Spinal cord (tissue), 10 donors: ENCODE measurements around the gene U2AF1. TPM values are rescaled to one million over a fixed set of nuclear protein-coding genes. Genes with fewer than 3 reads are reported as not detected.
"Not testable (repeated sequence)": the region's sequence is repeated elsewhere in the genome, so short reads cannot be mapped to it uniquely, and the experiment has no call there.

Source experiments
- DNase-seq, 6 donors: peaks; one replicate each; pipeline versions ENCODE4 v3.0.0 to v3.0.0-alpha.2; 2013 to 2015; ENCODE audit warnings: low spot score in 6 of 6, low read depth in 4 of 6
- H3K27ac ChIP-seq: one replicate; pipeline ENCODE4 v1.5.1; 2013; ENCODE audit warnings: low read depth, low read length, control low read depth
- H3K27me3 ChIP-seq: one replicate; pipeline ENCODE4 v1.6.1; 2013; ENCODE audit warnings: low read length; ENCODE audit not compliant: control insufficient read depth, insufficient read depth
- H3K36me3 ChIP-seq: one replicate; pipeline ENCODE4 v1.6.1; 2013; ENCODE audit warnings: low read length; ENCODE audit not compliant: control insufficient read depth, insufficient read depth
- H3K4me1 ChIP-seq: one replicate; pipeline ENCODE4 v1.6.1; 2013; ENCODE audit warnings: low read length; ENCODE audit not compliant: control insufficient read depth, insufficient read depth
- H3K4me3 ChIP-seq: one replicate; pipeline ENCODE4 v1.5.1; 2013; ENCODE audit warnings: low read depth, low read length, control low read depth
- H3K9me3 ChIP-seq: one replicate; pipeline ENCODE4 v1.6.1; 2013; ENCODE audit warnings: low read length; ENCODE audit not compliant: control insufficient read depth, insufficient read depth
- WGBS: methylation state at CpG from one replicate; pipeline ENCODE4 v1.1.5; 2013; ENCODE audit warnings: missing lambda C conversion rate; ENCODE audit not compliant: insufficient coverage; 5-methylcytosine and 5-hydroxymethylcytosine counted together
- long read RNA-seq, 4 donors: transcript quantifications; one replicate each; lab custom pipeline, GENCODE V29; 2026
- polyA plus RNA-seq, 2 donors: library from polyadenylated mRNA; unstranded; fragments of 120-200 nt; gene quantifications; one replicate each; pipeline ENCODE4 v1.2.1, GENCODE V29; 2013; ENCODE audit not compliant: insufficient read length in 2 of 2
- total RNA-seq, 2 donors: library from RNA; depleted of rRNA in 1 of 2; stranded (reverse); fragments of 120-200 nt in 1 of 2; fragments of >200 nt in 1 of 2; gene quantifications; one replicate each; pipeline versions ENCODE4 v1.2.3 to v1.2.4, GENCODE V29; 2013 to 2014
- donor health status: healthy.

Gene U2AF1, protein sequence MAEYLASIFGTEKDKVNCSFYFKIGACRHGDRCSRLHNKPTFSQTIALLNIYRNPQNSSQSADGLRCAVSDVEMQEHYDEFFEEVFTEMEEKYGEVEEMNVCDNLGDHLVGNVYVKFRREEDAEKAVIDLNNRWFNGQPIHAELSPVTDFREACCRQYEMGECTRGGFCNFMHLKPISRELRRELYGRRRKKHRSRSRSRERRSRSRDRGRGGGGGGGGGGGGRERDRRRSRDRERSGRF
- total RNA-seq = 10 to 100 TPM; 14.4 to 25.7 TPM
- 10 to 100 TPM; 30.6 to 58.5 TPM for polyA plus RNA-seq
- long read RNA-seq, donor 1, transcript U2AF1-201 (8 exons, 962 nt) = major isoform, 29 of 65 reads
- long read RNA-seq, donor 1, transcript U2AF1-202 (8 exons, 940 nt) = minor isoform, 26 of 65 reads
- long read RNA-seq, donor 1, partial matches to known transcripts = 5 of 65 reads
- long read RNA-seq, donor 1, other reads (novel, unspliced or antisense) = 0 of 65 reads
- long read RNA-seq, donor 2, transcript U2AF1-202 (8 exons, 940 nt) = minor isoform, 10 of 25 reads
- long read RNA-seq, donor 2, transcript U2AF1-201 (8 exons, 962 nt) = major isoform, 13 of 25 reads
- long read RNA-seq, donor 2, partial matches to known transcripts = 0 of 25 reads
- long read RNA-seq, donor 2, other reads (novel, unspliced or antisense) = 0 of 25 reads
- long read RNA-seq, donor 3, transcript U2AF1-202 (8 exons, 940 nt) = minor isoform, 12 of 35 reads
- long read RNA-seq, donor 3, transcript U2AF1-201 (8 exons, 962 nt) = major isoform, 23 of 35 reads
- long read RNA-seq, donor 3, partial matches to known transcripts = 0 of 35 reads
- long read RNA-seq, donor 3, other reads (novel, unspliced or antisense) = 0 of 35 reads
- long read RNA-seq, donor 4, transcript U2AF1-208 (3 exons, 1,676 nt) = minor isoform, 5 of 90 reads
- long read RNA-seq, donor 4, transcript U2AF1-201 (8 exons, 962 nt) = major isoform, 43 of 90 reads
- long read RNA-seq, donor 4, transcript U2AF1-202 (8 exons, 940 nt) = minor isoform, 31 of 90 reads
- long read RNA-seq, donor 4, partial matches to known transcripts = 5 of 90 reads
- long read RNA-seq, donor 4, other reads (novel, unspliced or antisense) = 0 of 90 reads

- not testable (repeated sequence) for H3K27me3 ChIP-seq, H3K27ac ChIP-seq, H3K4me3 ChIP-seq, H3K4me1 ChIP-seq, H3K36me3 ChIP-seq, H3K9me3 ChIP-seq
- under 1% methylated on average over 23 of the region's 107 CpGs for WGBS
- peak in 2 of 6 donors; percentile 0 to 2 for DNase-seq
Measured at GRCh38 chr21:43106965-43107793, at the start of gene U2AF1. U2AF1 (minus strand) TSS chr21:43107570; CDS start chr21:43107494, 76 bp downstream.

DNA sequence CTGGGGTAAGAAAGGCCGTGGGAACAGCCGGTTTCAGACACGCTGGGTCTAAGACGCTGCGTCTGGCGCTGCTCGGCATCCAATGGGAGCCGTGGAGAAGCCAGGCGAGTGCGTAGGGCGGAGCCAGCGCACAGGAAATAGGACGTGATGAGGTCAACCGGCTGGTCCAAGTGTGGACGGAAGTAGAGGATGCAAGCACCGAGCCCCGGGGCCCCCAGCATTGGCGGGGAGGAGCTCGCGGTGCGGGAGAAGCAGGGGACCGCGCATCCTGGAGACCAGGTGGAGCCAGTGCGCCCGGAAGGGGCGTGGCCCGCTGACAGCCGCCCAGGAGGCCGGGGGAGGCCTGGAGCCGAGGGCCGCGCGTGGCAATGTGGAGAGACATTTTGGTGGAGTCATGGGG lies 46.2 kb upstream of the U2AF1 start:
- H3K4me1 ChIP-seq, DNase-seq, H3K36me3 ChIP-seq, H3K27ac ChIP-seq, H3K9me3 ChIP-seq, H3K4me3 ChIP-seq, H3K27me3 ChIP-seq: not testable (repeated sequence)
- no CpG with 5 or more reads among the region's 33 CpGs for WGBS

DNA sequence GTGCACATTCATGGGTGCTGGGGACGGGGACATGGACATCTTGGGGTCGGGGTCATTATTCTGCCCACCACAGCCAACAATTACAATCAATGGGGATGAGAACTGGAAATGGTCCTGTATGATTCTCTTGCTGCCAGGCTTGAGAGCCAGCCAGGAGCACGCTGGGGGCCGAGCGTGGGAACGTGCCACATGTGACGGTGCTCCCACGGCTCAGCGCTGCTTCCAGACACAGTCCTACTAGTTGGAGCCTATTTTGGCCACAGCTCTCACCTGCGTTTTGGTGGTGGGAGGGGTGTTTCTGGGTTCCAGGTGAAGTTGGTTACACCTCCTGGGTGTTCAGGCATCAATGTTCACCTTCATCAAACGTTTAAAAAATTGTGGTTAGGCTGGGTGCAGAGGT lies 42.0 kb upstream of the U2AF1 start:
- H3K4me3 ChIP-seq, H3K4me1 ChIP-seq, DNase-seq, H3K27me3 ChIP-seq, H3K27ac ChIP-seq, H3K36me3 ChIP-seq, H3K9me3 ChIP-seq: not testable (repeated sequence)
- WGBS = no CpG with 5 or more reads among the region's 11 CpGs

DNA sequence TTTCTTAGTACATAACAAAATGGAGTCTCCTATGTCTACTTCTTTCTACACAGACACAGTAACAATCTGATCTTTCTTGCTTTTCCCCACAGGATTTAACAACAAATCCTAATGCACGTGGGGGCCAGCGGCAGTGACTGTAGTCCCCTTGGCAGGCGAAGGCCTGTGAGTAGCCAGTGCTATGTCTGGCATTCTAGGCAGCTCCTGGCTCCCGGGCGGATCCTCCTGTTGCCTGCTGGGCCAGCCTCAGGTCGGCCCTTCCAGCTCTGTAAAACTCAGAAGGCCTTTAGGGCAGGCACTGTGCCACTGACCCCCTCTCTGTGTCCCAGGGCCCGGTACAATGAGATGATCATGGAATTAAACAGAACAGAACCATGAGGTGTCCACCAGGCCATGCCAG lies 40.6 kb upstream of the U2AF1 start:
- not testable (repeated sequence) for H3K4me3 ChIP-seq, H3K4me1 ChIP-seq, H3K27me3 ChIP-seq, H3K27ac ChIP-seq, DNase-seq, H3K36me3 ChIP-seq, H3K9me3 ChIP-seq
- WGBS = no CpG with 5 or more reads among the region's 7 CpGs

DNA sequence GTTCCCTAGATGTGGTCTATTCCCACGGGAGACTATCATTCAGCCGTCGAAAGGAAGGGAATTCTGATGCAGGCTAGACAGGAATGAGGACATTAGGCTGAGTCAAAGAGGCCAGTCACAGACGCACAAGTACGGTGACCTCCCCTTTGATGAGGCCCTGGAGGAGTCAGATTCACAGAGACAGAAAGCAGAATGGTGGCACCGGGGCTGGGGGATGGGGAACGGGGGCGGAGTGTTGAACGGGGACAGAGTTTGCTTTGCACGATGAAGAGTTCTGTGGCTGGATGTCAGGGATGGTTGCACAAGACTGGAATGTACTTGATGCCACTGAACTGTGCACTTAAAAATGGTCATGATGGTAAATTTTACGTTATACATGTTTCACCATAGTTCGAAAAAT lies 39.3 kb upstream of the U2AF1 start:
- not testable (repeated sequence) for H3K4me1 ChIP-seq, H3K9me3 ChIP-seq, H3K36me3 ChIP-seq, DNase-seq, H3K27ac ChIP-seq, H3K4me3 ChIP-seq, H3K27me3 ChIP-seq
- WGBS = no CpG with 5 or more reads among the region's 12 CpGs

- WGBS = no CpG with 5 or more reads among the region's 17 CpGs
- H3K27ac ChIP-seq, H3K9me3 ChIP-seq, H3K36me3 ChIP-seq, H3K4me1 ChIP-seq, DNase-seq, H3K4me3 ChIP-seq, H3K27me3 ChIP-seq: not testable (repeated sequence)
Measured at GRCh38 chr21:43141407-43141806, 34.0 kb upstream of the U2AF1 start.

GRCh38 chr21:43138944-43139343 lies 31.6 kb upstream of the U2AF1 start:
- WGBS = no CpG with 5 or more reads among the region's 8 CpGs
- not testable (repeated sequence) for H3K27ac ChIP-seq, H3K4me1 ChIP-seq, H3K4me3 ChIP-seq, DNase-seq, H3K27me3 ChIP-seq, H3K9me3 ChIP-seq, H3K36me3 ChIP-seq

DNA sequence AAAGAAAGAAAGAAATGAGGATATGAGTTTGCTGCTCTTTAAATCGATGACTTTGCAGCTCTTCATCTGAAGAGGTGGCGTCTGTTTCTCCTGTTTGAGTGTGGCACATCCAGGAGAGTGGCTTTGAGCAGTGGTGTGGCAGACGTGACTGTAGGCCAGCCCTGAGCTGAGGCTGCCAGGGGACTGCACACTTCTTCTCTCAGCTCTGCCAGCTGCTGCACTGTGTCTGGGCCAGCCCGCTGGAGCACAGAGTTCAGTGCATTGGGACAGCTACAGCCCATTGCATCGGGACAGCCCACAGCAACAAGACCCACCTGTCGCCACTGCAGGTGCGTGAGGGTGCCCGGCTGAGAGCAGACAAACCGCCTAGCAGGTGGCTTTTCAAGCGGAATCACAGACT lies 27.1 kb upstream of the U2AF1 start:
- H3K4me1 ChIP-seq, H3K27ac ChIP-seq, H3K4me3 ChIP-seq, H3K27me3 ChIP-seq, H3K9me3 ChIP-seq, H3K36me3 ChIP-seq, DNase-seq: not testable (repeated sequence)
- no CpG with 5 or more reads among the region's 10 CpGs for WGBS

DNA sequence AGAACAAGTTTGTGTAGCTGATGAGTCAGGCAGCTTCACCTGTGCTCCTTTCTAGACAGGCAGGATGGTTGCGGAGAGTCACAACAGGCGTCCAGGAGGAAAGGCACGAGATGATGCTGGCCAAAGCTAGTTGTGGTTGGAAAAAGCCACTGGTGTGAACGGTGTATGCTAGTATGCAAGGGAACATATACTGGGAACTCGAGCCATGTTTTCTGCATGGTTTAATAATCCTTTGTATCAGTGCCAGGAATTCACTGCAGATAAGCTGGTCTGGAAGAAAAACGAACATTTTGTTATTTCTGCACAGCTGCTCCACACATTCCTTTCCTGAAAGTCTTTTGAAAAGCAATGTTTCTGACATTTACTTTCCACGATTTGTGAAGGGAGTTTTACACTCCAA lies 22.7 kb upstream of the U2AF1 start:
- H3K27ac ChIP-seq, H3K27me3 ChIP-seq, DNase-seq, H3K9me3 ChIP-seq, H3K4me1 ChIP-seq, H3K36me3 ChIP-seq, H3K4me3 ChIP-seq: not testable (repeated sequence)
- no CpG with 5 or more reads among the region's 7 CpGs for WGBS
